GM13976 (cell line): Measurements from ENCODE around the gene FOSB.

Experiments
- DNase-seq: peaks from one replicate; pipeline ENCODE4 v3.0.0; 2012; ENCODE audit warnings: low spot score
- in situ Hi-C: fragments of 300-500 bp; cut with MboI; formaldehyde crosslinking; loops from one replicate; pipeline ENCODE4 v1.12.0; 2022; ENCODE audit warnings: low sequenced_read_pairs, mixed read lengths, inconsistent platforms; ENCODE audit not compliant: unreplicated experiment
- TF ChIP-seq, protein P1 (sequence below): IDR thresholded peaks from 2 replicates; pipeline ENCODE4 v1.5.1; 2012; ENCODE audit warnings: borderline replicate concordance, mild to moderate bottlenecking; ENCODE audit not compliant: insufficient read depth; ENCODE audit errors: extremely low read depth, missing control alignments, control extremely low read depth

The FOSB gene

GRCh38 chr19:45437328-45437727 lies 30.5 kb upstream of the FOSB start:
- in situ Hi-C loops = loop anchor here (5.0 to 10.0 kb wide), 2 partner anchors 40 to 127 kb away; no protein-coding TSS in a partner anchor
- TF ChIP-seq, protein P1, sequence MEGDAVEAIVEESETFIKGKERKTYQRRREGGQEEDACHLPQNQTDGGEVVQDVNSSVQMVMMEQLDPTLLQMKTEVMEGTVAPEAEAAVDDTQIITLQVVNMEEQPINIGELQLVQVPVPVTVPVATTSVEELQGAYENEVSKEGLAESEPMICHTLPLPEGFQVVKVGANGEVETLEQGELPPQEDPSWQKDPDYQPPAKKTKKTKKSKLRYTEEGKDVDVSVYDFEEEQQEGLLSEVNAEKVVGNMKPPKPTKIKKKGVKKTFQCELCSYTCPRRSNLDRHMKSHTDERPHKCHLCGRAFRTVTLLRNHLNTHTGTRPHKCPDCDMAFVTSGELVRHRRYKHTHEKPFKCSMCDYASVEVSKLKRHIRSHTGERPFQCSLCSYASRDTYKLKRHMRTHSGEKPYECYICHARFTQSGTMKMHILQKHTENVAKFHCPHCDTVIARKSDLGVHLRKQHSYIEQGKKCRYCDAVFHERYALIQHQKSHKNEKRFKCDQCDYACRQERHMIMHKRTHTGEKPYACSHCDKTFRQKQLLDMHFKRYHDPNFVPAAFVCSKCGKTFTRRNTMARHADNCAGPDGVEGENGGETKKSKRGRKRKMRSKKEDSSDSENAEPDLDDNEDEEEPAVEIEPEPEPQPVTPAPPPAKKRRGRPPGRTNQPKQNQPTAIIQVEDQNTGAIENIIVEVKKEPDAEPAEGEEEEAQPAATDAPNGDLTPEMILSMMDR = no peak
- no peak for DNase-seq

GRCh38 chr19:45439190-45439568 lies 28.6 kb upstream of the FOSB start:
- TF ChIP-seq, protein P1 = no peak
- DNase-seq = no peak
- in situ Hi-C loops = loop anchor here (5.0 to 10.0 kb wide), 2 partner anchors 38 to 126 kb away; no protein-coding TSS in a partner anchor

- peak; percentile 89 for DNase-seq
- in situ Hi-C loops = loop anchor here (5.0 to 10.0 kb wide), 2 partner anchors 38 to 125 kb away; no protein-coding TSS in a partner anchor
- TF ChIP-seq, protein P1 = peak; percentile 83
Measured at GRCh38 chr19:45439569-45440258, 28.1 kb upstream of the FOSB start.

GRCh38 chr19:45440259-45440638 lies 27.5 kb upstream of the FOSB start:
- in situ Hi-C loops = no loop called here
- TF ChIP-seq, protein P1 = no peak
- no peak for DNase-seq

- in situ Hi-C loops = no loop called here
- TF ChIP-seq, protein P1 = no peak
- DNase-seq = no peak
Measured at GRCh38 chr19:45440873-45441654, 26.7 kb upstream of the FOSB start.

- DNase-seq = no peak
- in situ Hi-C loops = no loop called here
- TF ChIP-seq, protein P1 = no peak
Measured at GRCh38 chr19:45442408-45442777, 25.4 kb upstream of the FOSB start.
